AG09319 (cell line): Measurements from ENCODE around the gene ASPSCR1.

Experiments used
- DNase-seq: peaks from one replicate; pipeline ENCODE4 v3.0.0-alpha.2; 2010; ENCODE audit warnings: low read depth; ENCODE audit errors: extremely low read depth
- CTCF ChIP-seq: IDR thresholded peaks from 2 replicates; pipeline ENCODE4 v1.5.1; 2011; ENCODE audit warnings: low read depth, mild to moderate bottlenecking, inconsistent platforms, low read length, moderate library complexity

ASPSCR1 gene

GRCh38 chr17:82028246-82028645, 50.8 kb downstream of the ASPSCR1 start:
- TF ChIP-seq CTCF, result no peak
- no peak for DNase-seq

- no peak for DNase-seq
- TF ChIP-seq CTCF, result no peak
These were observed 51.5 kb downstream of the ASPSCR1 start for GRCh38 chr17:82028966-82029365.

- TF ChIP-seq CTCF, result no peak
These were observed 52.0 kb downstream of the ASPSCR1 start for GRCh38 chr17:82029391-82029790.

GRCh38 chr17:82029990-82030469, 52.6 kb downstream of the ASPSCR1 start:
- no peak for DNase-seq
- TF ChIP-seq CTCF, result no peak

More at GRCh38 chr17:82029391-82029790, 52.0 kb downstream of the ASPSCR1 start:
- no peak for DNase-seq

GRCh38 chr17:82030470-82031302, 53.3 kb downstream of the ASPSCR1 start:
- TF ChIP-seq CTCF, result peak; percentile 72
- peak; percentile 51 for DNase-seq

GRCh38 chr17:82031303-82031884, 54.0 kb downstream of the ASPSCR1 start, which contains the start of gene RAC3:
TSS of gene RAC3 (plus strand) at chr17:82031678. CDS start at chr17:82031762, 84 bp downstream.
- no peak for DNase-seq

More at GRCh38 chr17:82031303-82031884, 54.0 kb downstream of the ASPSCR1 start, which contains the start of gene RAC3:
- TF ChIP-seq CTCF, result no peak
